Fibroblast of villous mesenchyme (primary cell): ENCODE measurements around the gene SMG5. TPM values are rescaled to one million over a fixed set of nuclear protein-coding genes. Genes with fewer than 3 reads are reported as not detected.
"Not testable (repeated sequence)": the region's sequence is repeated elsewhere in the genome, so short reads cannot be mapped to it uniquely, and the experiment has no call there.

Experiments used
- DNase-seq: peaks from one replicate; pipeline ENCODE4 v3.0.0-alpha.2; 2010; ENCODE audit warnings: low read depth
- H3K4me3 ChIP-seq: 2 replicates; pipeline ENCODE4 v1.5.1; 2011; ENCODE audit warnings: low read depth, mild to moderate bottlenecking, low read length
- CTCF ChIP-seq: IDR thresholded peaks from 2 replicates; pipeline ENCODE4 v1.5.1; 2012; ENCODE audit warnings: low read depth, mild to moderate bottlenecking, low read length; ENCODE audit not compliant: insufficient read depth
- total RNA-seq: library from RNA; depleted of rRNA; stranded (reverse); fragments of >200 nt; gene quantifications from 2 replicates; pipeline ENCODE4 v1.2.3, GENCODE V29; 2012

SMG5 gene
- 52.2 and 63.5 TPM in 2 replicates for total RNA-seq

GRCh38 chr1:156282479-156283222 lies at the start of gene SMG5:
Gene SMG5, minus strand, starts transcription at chr1:156282825. Its CDS starts 145 bp downstream, at chr1:156282680.
- H3K4me3 ChIP-seq = peak within 1 kb of the TSS; percentile 71
- TF ChIP-seq CTCF = no peak
- peak; percentile 99 for DNase-seq

- not testable (repeated sequence) for DNase-seq, H3K4me3 ChIP-seq
Observed at GRCh38 chr1:156323179-156323578, 40.6 kb upstream of the SMG5 start.

DNA sequence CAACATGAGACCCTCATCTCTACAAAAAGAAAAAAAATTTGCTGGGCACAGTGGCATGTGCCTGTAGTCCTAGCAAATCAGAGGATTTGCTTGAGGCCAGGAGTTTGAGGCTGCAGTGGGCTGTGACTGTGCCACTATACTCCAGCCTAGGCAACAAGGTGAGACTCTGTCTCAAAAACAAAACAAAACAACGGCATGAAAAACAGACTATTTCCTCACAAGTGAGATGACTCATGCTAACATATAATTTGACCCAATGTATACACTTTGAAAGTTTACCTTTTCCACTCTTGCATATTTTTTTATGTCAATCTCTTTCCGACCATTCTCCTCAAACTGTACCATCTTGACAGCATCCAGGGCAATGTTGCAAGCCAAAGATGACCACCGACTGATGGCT lies 37.9 kb upstream of the SMG5 start:
- no peak overlapping the region for H3K4me3 ChIP-seq
- no peak for TF ChIP-seq CTCF
- DNase-seq = no peak

DNA sequence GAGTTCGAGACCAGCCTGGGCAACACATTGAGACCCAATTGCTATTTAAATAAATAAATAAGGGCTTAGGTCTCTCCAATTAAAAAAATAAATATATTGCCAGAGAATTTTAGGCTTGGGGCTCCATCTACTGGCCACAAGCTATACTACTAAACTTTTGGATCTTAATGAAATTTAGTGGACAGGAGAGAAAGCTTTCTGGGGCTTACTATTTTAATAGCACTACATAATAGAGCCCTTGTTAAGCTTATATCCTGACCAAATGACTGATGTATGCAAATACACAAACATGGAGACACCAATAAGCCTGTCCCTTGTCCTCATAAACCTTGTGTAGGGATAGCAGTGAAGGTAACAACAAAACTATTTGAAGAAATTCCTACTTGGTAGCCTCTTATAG lies 37.0 kb upstream of the SMG5 start:
- H3K4me3 ChIP-seq = no peak overlapping the region
- peak; percentile 49 for DNase-seq
- TF ChIP-seq CTCF = peak; percentile 61

GRCh38 chr1:156316909-156317308 lies 34.3 kb upstream of the SMG5 start:
- no peak for DNase-seq
- TF ChIP-seq CTCF = no peak

DNA sequence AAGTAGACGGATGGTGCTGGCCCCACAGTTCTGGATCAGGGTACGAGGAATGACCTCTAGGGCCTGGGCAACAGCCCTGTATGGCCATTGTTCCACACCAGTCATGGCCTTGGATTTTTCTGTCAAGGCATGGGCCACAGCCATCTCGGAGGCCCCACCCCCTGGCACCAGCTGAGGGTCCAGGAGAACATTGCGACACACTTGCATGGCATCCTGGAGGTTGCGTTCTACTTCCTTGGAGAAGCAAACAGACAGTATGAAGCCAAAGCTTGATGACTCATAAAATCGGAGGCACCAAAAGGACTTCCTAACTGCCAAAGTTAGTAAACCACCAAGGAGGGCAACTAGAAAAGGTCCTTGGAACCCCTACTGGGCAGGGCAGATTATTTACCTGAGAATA lies 28.3 kb upstream of the SMG5 start:
- DNase-seq = peak; percentile 26
- no peak for TF ChIP-seq CTCF
- no peak overlapping the region for H3K4me3 ChIP-seq

More at GRCh38 chr1:156316909-156317308, 34.3 kb upstream of the SMG5 start:
- no peak overlapping the region for H3K4me3 ChIP-seq

GRCh38 chr1:156308078-156308477 lies 25.5 kb upstream of the SMG5 start:
- H3K4me3 ChIP-seq = no peak overlapping the region
- peak; percentile 74 for DNase-seq
- TF ChIP-seq CTCF = no peak
